Stimulated activated CD8-positive, alpha-beta memory T cell treated with anti-CD3 and anti-CD28 coated beads, Interleukin-12 subunit alpha, Interleukin-12 subunit beta, amount 100 ng/mL, for 1 hour (primary cell): ENCODE data around the gene ULK1.

Experiments used
- DNase-seq: peaks from one replicate; pipeline ENCODE4 v3.0.0-alpha.2; 2020; ENCODE audit warnings: low read depth

The ULK1 gene

GRCh38 chr12:131892711-131893604 lies 1.5 kb upstream of the ULK1 start:
- DNase-seq = no peak

DNA sequence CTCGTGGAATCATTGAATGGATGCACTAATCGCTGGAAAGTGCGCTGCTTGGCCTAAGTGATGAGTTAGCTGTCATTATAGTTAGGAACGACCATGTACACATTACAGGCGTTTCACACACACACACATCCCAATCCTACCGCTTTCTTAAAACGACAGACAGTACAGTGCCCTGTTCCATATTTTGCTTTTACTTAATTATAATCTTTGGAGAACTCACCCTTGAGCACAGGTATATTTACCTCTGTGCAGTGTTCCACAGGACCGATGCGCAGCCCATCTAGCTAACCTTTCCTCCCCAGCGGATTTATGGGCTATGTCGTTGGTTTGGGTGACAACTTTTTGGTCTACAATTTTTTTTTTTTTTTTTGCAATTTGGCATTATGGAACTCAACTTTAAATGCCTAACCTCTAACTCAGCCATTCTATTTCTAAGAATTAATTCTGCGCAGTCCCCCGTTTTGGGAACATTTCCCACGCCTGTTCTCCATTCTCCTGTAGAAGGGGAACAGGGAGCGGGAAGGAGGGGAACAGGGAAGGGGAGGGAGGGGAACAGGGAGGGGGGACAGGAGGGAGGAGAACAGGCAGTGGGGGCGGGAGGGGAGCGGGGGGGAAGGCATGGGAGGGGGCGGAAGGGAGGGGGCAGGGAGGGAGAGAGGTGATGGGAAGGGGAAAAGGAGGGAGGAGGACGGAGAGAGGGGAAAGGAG lies 663 bp upstream of the ULK1 start:
- no peak for DNase-seq

DNA sequence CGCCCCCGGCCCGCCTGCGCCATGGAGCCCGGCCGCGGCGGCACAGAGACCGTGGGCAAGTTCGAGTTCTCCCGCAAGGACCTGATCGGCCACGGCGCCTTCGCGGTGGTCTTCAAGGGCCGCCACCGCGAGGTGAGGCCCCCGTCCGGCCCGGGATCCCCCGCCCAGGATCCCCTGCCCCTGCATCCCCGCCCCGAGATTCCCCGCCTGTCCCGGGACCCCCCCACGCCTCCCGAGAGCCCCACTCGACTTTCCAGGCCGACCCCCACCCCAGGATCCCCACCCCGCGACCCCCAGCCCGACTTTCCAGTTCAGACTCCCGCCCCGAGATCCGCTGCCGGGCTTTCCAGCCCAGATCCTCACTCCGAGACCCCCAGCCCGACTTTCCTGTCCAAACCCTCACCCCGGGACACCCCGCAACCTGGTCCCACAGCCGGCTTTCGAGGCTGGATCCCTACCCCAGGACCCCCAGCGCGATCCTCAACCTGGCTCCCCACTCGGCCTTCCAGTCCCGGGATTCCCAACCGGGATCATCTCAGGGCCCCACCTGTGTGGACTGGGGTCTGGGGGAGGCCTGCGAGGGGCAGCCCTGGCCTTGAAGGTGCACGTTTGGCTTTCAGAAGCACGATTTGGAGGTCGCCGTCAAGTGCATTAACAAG lies 688 bp downstream of the ULK1 start:
- no peak for DNase-seq

GRCh38 chr12:131895640-131896079 lies 1.2 kb downstream of the ULK1 start:
- no peak for DNase-seq

DNA sequence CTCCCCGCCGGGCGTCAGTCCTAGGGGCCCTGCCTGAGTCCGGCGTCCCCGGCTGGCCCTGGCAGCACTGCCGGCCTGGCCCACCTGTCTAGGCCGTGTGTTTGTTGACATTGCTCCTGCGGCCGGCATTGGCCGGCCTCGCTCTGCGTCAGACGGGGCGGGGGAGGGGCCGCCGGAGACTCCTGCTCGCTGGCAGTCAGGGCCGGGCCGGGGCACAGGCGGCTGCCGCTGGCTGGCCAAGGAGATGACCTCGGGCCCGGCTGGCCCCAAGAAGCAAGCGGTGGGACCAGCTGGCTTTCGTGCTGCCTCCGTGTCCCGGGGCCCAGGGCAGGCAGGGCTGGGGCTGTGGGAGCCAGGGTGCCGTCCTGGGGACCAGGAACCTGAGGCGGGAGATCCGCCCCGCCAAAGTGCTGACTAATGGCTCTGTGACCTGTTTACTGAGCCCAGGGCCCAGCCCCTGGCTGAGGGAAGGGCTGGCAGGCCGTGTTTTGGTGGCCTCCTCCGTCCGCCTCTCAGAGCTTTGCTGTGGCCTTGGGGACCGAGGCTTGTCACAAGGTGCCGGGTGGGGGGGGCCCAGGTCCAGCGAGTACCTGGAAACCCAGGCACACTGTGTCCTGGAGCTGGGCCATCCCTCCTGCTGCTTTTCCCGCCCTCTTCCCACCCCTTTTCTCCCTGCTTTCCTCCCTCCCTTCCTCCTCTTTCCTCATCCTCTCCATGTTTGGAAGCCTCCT lies 1.8 kb downstream of the ULK1 start:
- peak; percentile 25 for DNase-seq

DNA sequence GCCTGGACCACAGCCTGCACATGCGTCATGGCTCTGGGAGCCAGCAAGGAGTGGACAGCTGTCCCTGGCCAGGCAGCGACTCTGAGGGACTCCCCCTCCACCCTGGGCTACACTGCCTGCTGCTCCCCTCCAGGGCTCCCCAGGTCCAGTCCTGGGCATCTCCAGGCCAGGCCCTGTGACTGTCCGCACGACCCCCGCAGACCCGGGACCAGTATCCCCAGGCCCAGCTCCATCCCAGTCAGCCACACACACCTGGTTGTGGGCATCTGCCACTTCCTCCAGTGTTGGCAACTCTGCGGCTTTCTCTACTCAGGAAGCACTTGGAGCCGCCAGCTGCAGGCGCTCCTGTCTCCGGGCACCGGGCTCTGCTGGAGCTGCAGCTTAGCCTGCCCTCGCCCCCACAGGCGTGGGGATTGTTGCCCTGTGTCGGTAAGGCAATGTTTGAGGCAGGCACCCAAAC lies 2.4 kb downstream of the ULK1 start:
- no peak for DNase-seq

DNA sequence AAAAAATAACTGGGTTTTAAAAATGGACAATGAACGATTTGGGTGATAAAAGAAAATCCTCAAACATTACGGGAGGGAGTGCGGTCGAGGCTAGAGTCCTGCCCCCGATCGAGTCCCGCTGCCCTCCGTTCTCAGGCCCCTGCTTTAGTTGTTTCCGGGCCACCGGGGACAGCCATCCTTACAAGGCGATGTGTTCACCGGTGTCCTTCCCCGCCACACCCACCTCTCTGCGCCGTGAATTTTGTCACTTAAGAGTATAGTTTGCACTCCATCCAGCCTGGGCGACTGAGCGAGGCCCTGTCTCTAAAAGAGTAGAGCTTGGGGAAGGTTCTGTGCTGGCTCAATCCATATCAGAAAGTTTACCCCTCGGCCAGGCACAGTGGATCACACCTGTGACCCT lies 2.9 kb downstream of the ULK1 start:
- no peak for DNase-seq

DNA sequence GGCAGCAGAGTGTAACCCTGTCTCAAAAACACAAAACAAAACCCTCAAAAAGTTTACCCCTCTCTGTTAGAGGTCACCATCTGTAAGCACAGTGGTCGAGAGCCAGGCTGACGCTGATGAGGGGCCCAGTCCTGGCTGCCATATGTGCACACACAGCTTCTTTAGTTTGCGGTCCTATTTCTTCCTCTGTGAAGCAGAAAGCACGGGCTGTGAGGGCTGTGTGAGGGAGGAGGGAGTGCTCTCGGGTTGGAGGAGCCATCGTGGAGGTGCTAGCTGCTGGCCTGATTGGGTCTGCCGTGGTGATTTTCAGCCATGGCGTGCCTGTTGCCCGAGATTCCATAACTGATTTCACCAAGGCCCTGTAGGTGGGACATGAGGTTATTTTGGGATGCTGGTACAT lies 3.5 kb downstream of the ULK1 start:
- no peak for DNase-seq

DNA sequence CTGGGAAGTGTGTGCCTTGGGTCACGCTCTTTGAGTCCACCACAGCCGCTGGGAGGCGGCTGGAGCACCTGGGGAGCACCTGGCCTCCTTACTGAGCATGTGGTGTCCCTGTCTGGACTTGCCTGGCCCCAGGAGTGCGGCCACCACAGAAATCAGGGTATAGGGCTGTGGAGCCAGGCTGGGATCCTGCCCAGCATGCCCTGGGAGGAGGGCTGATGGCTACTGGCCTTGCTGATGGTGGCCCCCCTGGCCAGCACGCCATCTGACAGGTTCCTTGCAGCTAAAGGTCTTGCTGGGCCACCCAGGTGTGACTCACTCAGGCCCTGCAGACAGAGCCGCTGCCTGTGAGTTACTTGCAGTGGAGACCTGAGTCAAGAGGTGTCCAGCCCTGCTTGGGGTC lies 6.0 kb downstream of the ULK1 start:
- DNase-seq = no peak

GRCh38 chr12:131901431-131902331 lies 7.3 kb downstream of the ULK1 start:
- DNase-seq = no peak

DNA sequence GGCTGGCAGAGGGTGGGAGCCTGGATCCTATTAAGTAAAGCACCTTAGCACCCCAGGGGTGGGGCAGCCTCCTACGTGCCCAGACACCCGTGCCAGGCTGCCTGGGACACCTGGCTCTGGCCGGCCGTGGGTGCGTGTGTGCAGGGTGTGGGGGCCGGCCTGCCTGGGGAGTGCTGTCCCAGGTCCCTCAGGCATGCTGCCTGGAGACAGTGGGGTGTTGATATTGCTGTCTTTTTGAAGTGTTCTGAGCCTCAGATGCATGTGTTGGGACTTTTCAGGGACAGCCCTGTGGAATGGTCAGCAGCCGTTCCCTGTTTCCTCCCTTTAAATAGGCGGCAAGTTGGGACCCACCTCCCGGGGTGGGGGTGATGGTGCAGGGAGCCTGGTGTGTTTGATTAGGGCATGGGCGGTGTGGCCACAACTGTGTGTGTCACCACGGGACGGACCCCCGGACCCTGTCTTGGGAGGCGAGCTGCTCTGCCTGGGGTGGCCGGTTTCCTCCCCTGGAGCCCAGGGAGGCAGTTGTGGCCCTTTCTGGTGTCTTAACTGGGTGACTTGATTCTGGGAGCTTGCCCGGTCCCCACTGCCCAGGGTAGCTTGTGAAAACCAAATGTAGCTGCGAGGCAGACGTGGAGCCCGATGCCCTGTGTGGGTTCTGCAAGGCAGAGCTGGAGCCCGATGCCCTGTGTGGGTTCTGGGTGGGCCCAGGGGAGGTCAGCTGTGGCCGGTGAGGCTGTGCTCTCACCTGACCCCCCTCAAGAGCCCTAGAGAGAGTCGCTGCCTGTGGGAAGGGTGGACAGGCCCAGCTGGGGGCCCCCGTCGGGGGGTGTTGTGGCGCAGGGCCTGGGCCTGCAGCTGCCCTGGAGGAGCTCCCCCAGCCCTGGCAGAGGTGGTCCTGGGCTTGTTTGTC lies 8.2 kb downstream of the ULK1 start:
- no peak for DNase-seq

DNA sequence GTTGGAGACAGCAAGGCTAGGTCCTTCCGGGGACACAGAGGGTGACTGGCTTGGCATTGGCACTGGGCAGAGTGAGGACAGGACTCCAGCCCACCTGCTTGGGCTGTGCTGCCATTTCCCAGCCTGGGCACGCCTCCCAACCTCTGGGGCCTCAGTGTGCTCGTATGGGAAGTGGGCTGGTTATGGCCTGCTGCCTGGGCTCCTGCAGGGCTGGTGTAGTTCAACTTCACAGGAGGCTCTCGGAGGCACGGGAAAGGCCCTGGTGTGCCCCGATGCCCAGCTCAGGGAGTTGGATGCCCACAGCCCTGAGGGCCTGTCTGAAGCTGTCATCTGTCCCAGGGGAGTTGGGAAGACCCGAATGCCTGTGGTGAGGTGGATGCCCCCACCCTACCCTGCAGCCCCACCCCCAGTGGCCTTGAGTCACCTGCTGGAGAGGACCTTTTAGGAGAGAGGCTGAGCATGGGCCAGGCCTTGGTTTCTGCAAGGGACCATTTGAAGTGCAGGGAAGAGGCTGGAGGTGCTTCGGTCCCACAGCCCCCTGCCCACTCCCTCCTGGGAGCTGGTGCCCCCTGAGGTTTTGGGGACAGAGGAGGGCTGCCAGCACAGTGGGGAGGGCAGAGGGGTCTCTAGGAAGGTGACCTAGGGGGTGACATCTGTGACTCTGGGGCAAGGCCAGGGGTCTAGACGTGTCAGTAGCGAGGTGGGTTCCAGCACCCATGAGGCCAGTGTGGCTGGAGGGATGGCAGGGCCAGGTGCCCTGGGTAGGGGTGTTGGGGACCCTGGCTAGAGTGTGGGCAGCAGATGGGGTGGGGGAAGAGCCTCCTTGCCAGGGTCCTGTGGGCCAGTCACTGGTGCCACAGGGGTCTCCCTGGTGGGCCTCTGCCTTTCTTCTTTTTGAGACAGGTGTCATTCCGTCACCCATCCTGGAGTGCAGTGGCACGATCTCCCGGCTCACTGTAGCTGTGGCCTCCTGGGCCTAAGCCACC lies 9.1 kb downstream of the ULK1 start:
- DNase-seq = no peak

- DNase-seq = no peak
These were observed 9.9 kb downstream of the ULK1 start for GRCh38 chr12:131904346-131904745.

GRCh38 chr12:131905081-131905629 lies 10.7 kb downstream of the ULK1 start:
- no peak for DNase-seq

DNA sequence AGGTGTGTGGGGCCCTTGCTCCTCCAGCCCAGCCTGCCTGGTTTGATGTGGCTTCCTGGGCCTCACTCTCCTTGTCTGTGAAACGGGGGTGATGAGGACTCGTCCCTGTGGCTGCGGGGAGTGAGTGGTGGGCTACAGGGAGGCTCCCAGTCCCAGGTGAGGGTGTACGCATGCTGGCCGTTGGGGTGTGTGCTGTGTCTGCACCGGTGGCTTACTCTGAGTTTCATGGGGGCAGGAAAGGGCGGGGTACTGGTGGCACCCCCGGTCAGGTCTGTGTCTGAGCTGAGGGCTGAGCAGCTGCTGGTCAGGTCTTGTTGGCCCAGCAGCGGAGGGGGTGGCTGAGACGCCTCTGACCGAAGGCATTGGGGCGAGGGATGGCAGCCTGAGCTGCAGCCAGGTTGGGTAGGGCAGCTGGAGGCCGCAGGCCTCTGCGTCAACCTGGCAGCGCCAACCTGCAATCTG lies 11.2 kb downstream of the ULK1 start:
- no peak for DNase-seq

GRCh38 chr12:131907379-131908091 lies 13.1 kb downstream of the ULK1 start:
- no peak for DNase-seq
